22Rv1 (cell line): Measurements from ENCODE around the gene ACACA.

ENCODE experiments used
- H3K27ac ChIP-seq: fragments of 450-650 bp; 2 replicates; pipeline ENCODE4 v1.5.1; 2017
- CTCF ChIP-seq: fragments of 450-650 bp; IDR thresholded peaks from 2 replicates; pipeline ENCODE4 v1.5.1; 2017; ENCODE audit warnings: mild to moderate bottlenecking
- ZFX ChIP-seq: fragments of 450-650 bp; IDR thresholded peaks from 2 replicates; pipeline ENCODE4 v1.6.1; 2017; ENCODE audit warnings: antibody characterized with exemption, borderline replicate concordance

ACACA gene

DNA sequence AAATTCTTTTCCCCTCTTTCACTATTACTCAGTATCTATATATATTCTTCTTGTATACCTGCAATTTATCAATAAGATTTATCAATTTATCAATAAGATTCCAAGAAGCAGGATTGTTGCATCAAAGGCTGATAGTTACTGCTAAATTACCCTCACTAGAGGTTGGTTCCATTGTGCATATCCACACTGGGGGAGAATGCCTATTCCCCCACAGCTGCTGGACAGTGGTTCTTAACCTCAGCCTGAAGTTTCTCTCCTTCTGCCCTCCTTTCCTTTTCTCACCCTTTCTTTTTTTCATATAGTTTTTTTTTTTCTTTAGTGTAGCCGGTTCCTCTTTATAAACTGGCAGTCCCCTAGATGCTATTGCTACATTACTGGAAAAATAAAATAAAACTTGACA is 24.6 kb downstream of the ACACA start:
- no peak for TF ChIP-seq ZFX
- TF ChIP-seq CTCF: no peak
- H3K27ac ChIP-seq: no peak overlapping the region

DNA sequence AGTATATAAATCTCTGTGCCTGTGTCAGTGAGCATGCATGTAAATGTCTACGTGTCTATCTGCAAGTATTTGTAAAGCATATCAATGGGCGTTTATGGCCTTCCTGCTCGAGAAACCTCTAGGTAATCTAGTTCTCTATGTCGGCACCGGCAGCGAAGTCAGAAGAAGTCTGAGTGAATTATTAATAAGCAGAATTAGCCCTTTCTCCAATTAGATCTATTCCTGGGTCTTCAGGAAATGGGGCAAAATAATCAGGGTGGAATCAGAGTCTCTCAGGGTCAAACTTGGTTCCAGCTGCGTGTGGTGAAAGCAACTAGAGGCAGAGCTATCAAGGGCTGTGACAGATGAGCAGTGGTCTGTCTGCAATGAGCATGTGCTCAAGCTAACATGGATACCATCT is 30.9 kb downstream of the ACACA start, which contains the start of gene C17orf78:
Gene C17orf78, plus strand, starts transcription at position 280 of the 400 bp plus-strand sequence. Its CDS starts 108 bp downstream, at position 388.
- H3K27ac ChIP-seq: no peak within 1 kb of the TSS
- no peak for TF ChIP-seq ZFX

DNA sequence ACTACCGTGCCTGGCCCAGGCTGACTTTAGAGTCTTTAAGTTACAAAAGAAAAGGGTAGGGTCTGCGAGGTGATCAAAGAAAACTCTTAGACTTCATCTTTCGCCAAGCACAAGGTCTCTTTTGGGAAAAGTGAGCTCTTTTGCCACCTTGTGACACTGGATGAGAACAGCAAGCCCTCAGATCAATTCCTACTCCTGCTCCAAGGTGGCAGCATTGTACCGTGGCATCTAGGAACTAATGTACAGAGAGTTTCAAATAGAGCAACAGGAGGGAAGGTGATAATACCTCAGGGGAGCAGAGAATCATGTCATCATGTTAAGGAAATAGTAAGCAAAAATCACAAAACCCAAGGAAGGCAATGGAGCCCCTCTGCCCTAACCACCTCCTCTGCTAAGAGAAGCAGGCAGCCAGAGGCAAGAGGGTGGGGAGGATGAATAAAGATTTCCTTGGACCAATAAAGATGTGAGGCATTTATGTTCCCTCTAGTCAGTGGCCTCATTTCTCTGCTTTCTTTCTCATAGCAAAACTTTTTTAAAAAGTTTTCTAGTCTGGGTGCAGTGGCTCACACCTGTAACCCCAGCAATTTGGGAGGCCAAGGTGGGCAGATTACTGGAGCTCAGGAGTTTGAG is 33.0 kb downstream of the ACACA start:
- H3K27ac ChIP-seq: no peak overlapping the region
- TF ChIP-seq CTCF (peak; percentile 96), ZFX (no peak)

GRCh38 chr17:37368577-37368976 is 38.1 kb downstream of the ACACA start:
- no peak overlapping the region for H3K27ac ChIP-seq
- no peak for TF ChIP-seq CTCF
- TF ChIP-seq ZFX: no peak

DNA sequence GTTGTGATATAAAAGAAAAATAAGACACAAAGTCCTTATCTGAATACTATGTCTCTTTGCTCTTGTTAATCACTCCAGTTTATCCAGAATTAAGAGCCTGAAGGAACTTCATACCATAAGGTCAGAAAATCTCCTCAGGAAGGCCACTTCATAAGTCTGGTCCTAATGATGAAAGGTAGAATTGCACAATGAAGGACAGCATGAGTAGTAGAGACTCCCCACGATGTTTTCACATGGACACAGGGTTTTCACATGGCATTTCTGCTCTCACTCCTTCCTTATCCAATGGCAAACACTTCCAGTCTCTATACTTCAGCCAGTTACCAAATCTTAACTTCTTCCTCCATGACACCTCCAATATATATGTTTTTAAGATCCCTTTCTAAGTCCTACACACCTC is 41.0 kb downstream of the ACACA start:
- no peak overlapping the region for H3K27ac ChIP-seq
- TF ChIP-seq CTCF (no peak), ZFX (no peak)

DNA sequence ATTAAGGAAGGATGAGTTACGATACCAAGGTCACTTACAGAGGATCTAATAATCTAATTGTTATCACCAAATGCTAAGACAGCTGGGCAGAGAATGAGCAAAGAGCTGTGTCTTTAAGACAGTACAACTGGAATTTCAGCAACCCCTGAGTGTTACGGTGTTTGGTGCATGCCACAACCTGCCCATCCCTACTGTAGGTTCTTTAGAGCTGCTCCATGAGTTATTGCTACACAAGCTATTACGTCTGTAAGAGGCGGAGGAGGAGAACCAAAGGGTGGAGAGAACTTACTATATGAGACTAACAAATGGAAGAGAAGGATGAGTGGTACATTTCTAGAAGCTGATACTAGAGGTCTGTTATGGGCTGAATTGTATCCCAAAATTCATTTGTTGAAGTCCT is 45.1 kb downstream of the ACACA start:
- H3K27ac ChIP-seq: peak overlapping the region; percentile 91; the same call in 1 of the 2 replicates

DNA sequence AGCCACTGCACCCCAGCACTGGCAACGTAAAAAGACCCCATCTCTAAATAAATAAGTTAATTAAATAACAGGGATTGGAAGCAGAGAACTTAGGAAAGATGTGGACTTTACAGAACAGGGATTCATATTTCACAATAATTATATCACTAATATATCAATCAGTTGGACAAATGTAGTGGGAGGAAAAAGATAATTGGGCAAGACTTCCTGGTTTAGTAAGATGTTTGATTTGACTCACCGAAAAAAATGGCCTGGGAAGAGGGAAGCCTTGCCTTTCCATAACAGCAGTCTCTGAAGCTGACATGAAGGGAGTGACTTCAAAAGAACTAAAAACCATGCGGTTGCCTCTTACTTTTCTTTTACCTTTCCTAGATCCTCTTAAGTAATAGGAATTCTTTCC is 46.0 kb downstream of the ACACA start:
- peak overlapping the region; percentile 91 for H3K27ac ChIP-seq
- no peak for TF ChIP-seq CTCF
- no peak for TF ChIP-seq ZFX

More for the DNA sequence above, 45.1 kb downstream of the ACACA start:
- TF ChIP-seq CTCF (no peak), ZFX (no peak)

DNA sequence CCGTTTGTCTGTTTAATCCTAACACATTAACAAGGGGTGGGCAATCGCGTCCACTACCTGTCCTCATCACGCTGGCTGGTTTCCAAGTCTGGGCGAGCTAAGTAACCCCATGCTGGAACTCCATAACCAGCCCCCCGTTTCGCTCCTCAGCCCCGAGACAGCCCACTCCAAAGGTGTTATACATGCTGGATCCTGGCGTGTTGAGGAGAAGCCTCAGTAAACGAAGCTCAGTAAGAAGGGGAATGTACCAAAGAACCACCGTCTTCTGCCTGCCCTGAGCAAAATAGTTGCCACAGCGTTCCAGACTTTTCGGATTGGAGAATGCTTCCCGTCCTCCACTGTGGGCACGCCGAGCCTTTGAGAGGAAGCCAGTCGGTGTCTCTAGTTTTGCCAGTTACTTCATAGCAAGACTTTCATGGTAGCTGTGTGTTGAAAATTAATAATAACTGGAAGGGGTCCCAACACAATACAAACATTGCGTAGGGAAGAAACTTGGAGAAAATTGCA is 46.9 kb downstream of the ACACA start:
- peak overlapping the region; percentile 91 for H3K27ac ChIP-seq
- TF ChIP-seq CTCF (no peak), ZFX (no peak)
